Measurements from ENCODE around the gene CREB1.
A peak's percentile ranks its signal among the peaks of the same experiment; 100 is the strongest.
"Not testable (repeated sequence)": the region's sequence is repeated elsewhere in the genome, so short reads cannot be mapped to it uniquely, and the experiment has no call there.

The CREB1 gene
- 69.3 to 107 reads per million in 2 donors for total RNA-seq

GRCh38 chr2:207529330-207530159 is at the start of gene CREB1:
TSS of gene CREB1 (plus strand) at chr2:207529962. CDS start at chr2:207555636, 25,674 bp downstream.
- peak; percentile 100 for DNase-seq

DNA sequence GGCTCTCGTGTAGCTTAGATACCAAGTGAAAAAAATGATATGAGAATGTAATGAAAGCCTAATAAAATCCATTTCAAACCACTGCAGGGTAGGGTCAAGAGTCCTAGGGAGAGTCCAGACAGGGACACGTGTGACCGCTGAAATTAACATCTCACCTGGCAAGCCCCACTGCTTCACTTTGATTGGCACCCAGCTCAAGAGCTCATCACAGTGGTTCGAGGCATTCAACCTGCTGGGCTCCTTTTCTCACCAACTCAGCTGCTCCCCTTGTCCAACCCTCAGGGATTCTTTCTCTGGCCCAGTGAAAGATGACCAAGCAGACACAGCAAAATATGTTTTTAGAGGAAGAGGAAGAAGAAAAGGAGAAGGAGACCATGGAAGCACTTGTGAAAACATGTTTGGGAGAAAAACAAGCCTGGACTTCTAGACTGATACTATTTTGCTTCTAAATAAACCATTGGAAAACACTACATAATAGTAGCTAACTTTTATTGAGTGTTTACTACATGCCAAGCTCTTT is 49.2 kb upstream of the CREB1 start:
- DNase-seq, result no peak

- no peak for DNase-seq
These were observed 47.8 kb upstream of the CREB1 start for GRCh38 chr2:207481924-207482323.

- DNase-seq, result no peak
These were observed 47.1 kb upstream of the CREB1 start for GRCh38 chr2:207482630-207483029.

- DNase-seq, result no peak
These were observed 46.7 kb upstream of the CREB1 start for GRCh38 chr2:207483066-207483465.

- DNase-seq, result no peak
These were observed 46.3 kb upstream of the CREB1 start for GRCh38 chr2:207483477-207483876.

DNA sequence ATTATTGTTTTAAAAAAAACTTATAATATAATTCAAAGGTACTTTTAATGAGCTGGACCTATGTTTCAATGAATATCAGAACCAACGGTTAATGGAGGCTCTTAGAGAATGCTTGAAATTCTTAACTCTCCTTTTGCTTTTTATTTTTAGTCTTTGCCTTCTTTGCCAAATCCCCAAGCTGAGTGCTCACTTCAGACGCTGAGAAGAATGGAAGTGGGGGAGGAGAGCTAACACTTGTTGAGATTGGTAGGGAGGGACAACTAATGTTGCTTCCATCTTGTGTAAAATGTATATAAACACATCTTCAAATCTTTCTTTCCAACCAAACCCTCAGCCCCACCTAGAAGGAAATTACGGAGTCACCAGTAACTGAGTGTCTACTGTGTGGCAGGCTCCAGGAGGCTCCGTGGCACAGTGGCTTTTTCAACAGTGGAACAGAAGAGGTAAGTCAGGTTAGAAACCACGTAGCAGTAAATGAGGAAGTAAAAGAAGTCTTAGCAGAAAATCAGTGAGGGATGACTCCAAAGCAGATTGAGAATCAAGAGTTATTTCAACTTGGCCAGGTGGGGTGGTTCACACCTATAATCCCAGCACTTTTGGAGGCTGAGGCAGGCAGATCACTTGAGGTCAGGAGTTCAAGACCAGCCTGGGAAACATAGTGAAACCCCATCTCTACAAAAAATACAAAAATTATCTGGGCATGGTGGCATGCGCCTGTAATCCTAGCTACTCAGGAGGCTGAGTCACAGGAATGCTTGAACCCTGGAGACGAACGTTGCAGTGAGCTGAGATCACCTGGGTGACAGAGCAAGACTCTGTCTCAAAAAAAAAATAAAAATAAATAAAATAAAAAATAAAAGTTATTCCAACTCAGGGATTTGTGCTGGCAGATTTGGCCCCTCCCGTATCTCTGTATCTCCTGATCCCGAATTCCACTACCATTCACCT is 45.0 kb upstream of the CREB1 start:
- DNase-seq, result no peak

- no peak for DNase-seq
These were observed 42.0 kb upstream of the CREB1 start for GRCh38 chr2:207487650-207488311.

- DNase-seq, result no peak
These were observed 40.5 kb upstream of the CREB1 start for GRCh38 chr2:207489251-207489650.

DNA sequence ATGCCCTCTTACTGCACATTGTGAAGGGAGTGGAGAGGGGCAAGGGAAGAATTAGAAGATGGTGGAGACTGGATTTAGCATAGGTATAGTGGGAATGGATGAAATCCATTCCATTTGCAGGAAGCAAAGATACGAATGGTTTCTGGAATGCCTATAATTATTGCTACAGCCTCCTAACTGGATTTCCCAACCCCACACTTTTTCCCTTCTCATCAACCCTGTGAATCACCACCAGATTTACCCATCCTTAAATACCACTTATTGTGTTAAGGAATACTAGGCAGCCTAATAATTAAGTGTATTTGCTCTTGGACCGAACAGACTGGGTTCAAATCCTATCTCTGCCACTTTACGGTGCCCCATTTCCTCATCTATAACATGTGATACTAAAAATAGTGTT is 39.3 kb upstream of the CREB1 start:
- no peak for DNase-seq

DNA sequence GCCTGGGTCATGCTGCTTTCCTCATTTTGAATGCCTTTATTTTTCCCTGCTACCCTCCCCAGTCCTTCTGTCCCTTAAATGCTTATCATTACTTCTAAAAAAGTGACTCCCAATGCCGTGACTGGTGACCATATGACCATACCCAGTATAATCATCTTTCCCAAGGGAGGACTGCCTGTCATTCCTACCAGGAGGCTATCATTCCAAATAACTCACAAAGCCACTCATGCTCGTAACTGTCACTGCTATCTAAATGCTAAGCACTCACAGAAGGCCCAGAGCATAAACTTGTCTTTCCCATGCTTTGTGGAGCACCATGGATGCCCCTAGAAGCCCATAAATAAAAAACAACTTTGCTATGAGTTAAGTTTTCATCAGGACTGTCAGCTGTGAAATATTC is 38.7 kb upstream of the CREB1 start:
- no peak for DNase-seq

DNA sequence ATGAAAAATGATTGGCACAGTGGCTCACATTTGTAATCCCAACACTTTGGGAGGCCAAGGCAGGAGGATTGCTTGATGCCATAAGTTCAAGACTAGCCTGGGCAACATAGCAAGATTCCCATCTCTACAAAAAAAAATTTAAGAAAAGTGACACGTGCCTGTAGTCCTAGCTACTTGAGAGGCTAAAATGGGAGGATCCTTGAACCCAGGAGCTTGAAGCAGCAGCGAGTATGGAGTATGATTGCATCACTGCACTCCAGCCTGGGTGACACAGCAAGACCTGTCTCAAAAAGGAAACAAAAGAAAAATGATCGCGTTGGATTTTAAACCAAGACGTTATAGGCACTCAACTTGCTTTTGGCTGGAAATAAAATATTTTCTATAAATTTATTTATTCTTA is 37.8 kb upstream of the CREB1 start:
- no peak for DNase-seq

DNA sequence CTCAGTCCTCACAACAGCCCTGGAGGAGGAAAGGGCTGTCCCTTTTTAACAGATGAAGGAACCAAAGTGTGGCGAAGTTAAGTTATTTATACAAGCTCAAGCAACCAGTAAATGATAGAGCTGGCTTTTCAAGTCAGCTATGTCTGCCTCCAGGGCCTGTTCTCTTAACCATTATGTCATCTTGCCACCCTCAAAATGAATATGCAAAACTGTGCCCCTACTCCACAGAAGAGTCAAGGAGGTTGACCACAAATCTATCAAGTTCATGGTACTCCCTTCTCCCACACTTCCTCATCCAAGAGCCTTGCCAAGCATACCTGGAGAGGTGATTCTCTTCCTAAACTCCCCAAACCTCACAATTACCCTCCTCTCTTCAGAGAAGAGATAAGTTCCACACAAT is 37.3 kb upstream of the CREB1 start:
- DNase-seq, result no peak

- no peak for DNase-seq
These were observed 35.6 kb upstream of the CREB1 start for GRCh38 chr2:207494137-207494536.

GRCh38 chr2:207496936-207497335 is 32.8 kb upstream of the CREB1 start:
- DNase-seq, result not testable (repeated sequence)

DNA sequence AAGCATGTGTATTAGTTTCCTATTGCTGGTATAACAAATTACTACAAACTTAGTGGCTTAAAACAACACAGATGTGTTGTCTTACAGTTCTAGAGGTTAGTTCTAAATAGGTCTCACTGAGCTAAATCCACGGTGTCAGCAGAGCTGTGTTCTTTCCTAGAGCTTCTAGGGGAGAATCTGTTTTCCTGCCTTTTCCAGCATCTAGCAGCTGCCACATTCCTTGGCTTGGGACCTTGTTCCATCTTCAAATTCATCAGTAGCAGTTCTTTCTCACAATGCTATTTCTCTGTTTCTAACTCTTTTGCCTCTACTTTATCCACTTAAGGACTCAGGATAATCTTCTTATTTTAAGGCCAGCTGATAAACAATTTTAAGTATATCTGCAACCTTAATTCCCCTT is 32.2 kb upstream of the CREB1 start:
- no peak for DNase-seq

- DNase-seq, result no peak
These were observed 31.3 kb upstream of the CREB1 start for GRCh38 chr2:207498427-207498826.

GRCh38 chr2:207499114-207499513 is 30.6 kb upstream of the CREB1 start:
- no peak for DNase-seq

GRCh38 chr2:207501802-207502576 is 27.8 kb upstream of the CREB1 start:
- DNase-seq, result no peak

DNA sequence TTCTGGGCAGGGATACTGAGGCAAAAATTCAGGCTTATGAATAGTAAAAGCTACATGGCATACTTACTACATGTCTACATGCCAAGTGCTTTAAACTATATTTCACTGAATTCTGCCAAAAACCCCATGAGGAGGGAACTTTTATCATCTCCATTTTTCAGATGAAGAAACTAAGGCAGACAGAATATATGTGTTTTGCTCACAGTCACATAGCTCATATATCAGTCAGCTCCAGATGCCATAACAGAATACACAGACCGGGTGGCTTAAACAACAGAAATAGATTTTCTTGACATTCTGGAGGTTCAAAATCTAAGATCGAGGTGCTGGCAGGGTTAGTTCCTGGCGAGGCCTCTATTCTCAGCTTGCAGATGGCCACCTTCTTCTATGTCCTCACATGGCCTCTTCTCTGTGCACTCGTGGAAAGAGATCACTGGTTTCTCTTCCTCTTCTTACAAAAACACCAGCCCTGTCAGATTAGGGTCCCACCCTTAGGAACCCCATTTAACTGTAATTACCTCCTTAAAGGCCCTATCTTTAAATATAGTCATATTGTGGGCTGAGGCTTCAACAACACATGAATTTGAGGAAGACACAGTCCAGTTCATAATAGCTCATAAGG is 27.1 kb upstream of the CREB1 start:
- no peak for DNase-seq

DNA sequence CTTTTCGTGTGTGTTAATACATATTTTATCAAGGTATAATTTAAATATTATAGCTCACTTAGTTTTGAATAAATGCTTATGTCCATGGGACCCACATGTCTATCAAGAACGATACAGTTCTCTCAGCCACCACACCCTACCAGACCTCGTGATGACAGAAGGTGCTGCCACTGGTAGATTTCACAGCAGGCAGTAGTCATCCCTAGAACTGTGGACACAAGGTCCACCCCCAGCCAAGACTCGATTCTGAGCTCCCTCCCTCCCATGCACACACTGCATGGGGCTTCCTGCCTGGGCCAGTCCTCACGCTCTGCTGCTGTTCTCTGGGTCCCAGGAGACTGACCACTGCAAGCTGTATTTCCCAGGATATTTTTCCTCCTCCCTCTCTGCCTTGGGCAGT is 26.5 kb upstream of the CREB1 start:
- DNase-seq, result no peak
